Mesothelial cell of epicardium (in vitro differentiated cells): Measurements from ENCODE around the gene AGO3. TPM values are rescaled to one million over a fixed set of nuclear protein-coding genes. Genes with fewer than 3 reads are reported as not detected.
"Not testable (repeated sequence)": the region's sequence is repeated elsewhere in the genome, so short reads cannot be mapped to it uniquely, and the experiment has no call there.

Experiments
- DNase-seq, 2 experiments: peaks; one replicate each; pipeline ENCODE4 v3.0.0; 2021; ENCODE audit warnings: low spot score in 2 of 2; ENCODE audit not compliant: unreplicated experiment in 2 of 2
- H3K27ac Mint-ChIP-seq: 2 replicates; pipeline ENCODE4 v1.8.0; 2021; ENCODE audit warnings: mixed read lengths
- H3K27me3 Mint-ChIP-seq: 2 replicates; pipeline ENCODE4 v1.8.0; 2021; ENCODE audit warnings: low read depth, mixed read lengths
- H3K36me3 Mint-ChIP-seq: 2 replicates; pipeline ENCODE4 v1.8.0; 2021; ENCODE audit warnings: mixed read lengths
- H3K4me1 Mint-ChIP-seq: 2 replicates; pipeline ENCODE4 v1.8.0; 2021; ENCODE audit warnings: mixed read lengths
- H3K4me3 Mint-ChIP-seq: 2 replicates; pipeline ENCODE4 v1.8.0; 2021; ENCODE audit warnings: mild to moderate bottlenecking, moderate library complexity, mixed read lengths
- H3K9me3 Mint-ChIP-seq: 2 replicates; pipeline ENCODE4 v1.8.0; 2021; ENCODE audit warnings: mixed read lengths
- total RNA-seq: library from RNA; stranded (reverse); gene quantifications from 3 replicates; pipeline ENCODE4 v1.2.1, GENCODE V29; 2021
- TF ChIP-seq, protein P1 (sequence below): fragments of 200-600 bp; sonication (generic); IDR thresholded peaks from one replicate; pipeline ENCODE4 v1.5.0; 2021; ENCODE audit warnings: antibody characterized with exemption; ENCODE audit not compliant: unreplicated experiment

AGO3 gene
- total RNA-seq, 1 donor from 2014 or later: 52.2 TPM

GRCh38 chr1:36014722-36015220 lies 83.9 kb downstream of the AGO3 start:
- H3K27ac Mint-ChIP-seq: no peak overlapping the region

DNA sequence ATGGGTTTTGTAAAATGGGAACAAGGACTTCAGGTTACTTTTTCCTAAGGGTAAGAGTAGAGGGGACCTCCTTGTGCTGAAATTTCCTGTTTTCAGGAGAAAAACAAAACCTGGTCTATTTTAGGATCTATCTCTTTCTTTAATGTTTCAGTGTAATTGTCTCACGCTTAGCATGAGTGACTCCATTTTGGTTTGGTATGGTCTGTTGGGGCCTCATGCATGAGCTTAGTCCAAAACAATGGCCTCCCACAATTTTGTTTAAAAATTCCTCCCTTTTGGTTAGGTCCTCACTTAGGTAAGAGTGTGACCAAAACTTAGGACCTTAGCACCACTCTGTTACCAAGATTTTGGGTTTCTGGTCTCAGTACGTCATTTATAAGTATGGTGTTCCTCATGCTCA lies 85.8 kb downstream of the AGO3 start:
- no peak overlapping the region for H3K27ac Mint-ChIP-seq
- no peaks in the 10 kb centered on the region for H3K9me3 Mint-ChIP-seq
- H3K4me3 Mint-ChIP-seq: no peak overlapping the region
- TF ChIP-seq, protein P1, sequence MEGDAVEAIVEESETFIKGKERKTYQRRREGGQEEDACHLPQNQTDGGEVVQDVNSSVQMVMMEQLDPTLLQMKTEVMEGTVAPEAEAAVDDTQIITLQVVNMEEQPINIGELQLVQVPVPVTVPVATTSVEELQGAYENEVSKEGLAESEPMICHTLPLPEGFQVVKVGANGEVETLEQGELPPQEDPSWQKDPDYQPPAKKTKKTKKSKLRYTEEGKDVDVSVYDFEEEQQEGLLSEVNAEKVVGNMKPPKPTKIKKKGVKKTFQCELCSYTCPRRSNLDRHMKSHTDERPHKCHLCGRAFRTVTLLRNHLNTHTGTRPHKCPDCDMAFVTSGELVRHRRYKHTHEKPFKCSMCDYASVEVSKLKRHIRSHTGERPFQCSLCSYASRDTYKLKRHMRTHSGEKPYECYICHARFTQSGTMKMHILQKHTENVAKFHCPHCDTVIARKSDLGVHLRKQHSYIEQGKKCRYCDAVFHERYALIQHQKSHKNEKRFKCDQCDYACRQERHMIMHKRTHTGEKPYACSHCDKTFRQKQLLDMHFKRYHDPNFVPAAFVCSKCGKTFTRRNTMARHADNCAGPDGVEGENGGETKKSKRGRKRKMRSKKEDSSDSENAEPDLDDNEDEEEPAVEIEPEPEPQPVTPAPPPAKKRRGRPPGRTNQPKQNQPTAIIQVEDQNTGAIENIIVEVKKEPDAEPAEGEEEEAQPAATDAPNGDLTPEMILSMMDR: no peak
- no peaks in the 10 kb centered on the region for H3K4me1 Mint-ChIP-seq
- peaks cover 38% of the 10 kb centered on the region for H3K36me3 Mint-ChIP-seq
- H3K27me3 Mint-ChIP-seq: no peaks in the 10 kb centered on the region
- no peak for DNase-seq

More at GRCh38 chr1:36014722-36015220, 83.9 kb downstream of the AGO3 start:
- DNase-seq: no peak
- Mint-ChIP-seq H3K36me3 (peaks cover 33% of the 10 kb centered on the region), H3K9me3 (no peaks in the 10 kb centered on the region), H3K27me3 (no peaks in the 10 kb centered on the region), H3K4me3 (no peak overlapping the region), H3K4me1 (no peaks in the 10 kb centered on the region)
- TF ChIP-seq, protein P1: no peak

DNA sequence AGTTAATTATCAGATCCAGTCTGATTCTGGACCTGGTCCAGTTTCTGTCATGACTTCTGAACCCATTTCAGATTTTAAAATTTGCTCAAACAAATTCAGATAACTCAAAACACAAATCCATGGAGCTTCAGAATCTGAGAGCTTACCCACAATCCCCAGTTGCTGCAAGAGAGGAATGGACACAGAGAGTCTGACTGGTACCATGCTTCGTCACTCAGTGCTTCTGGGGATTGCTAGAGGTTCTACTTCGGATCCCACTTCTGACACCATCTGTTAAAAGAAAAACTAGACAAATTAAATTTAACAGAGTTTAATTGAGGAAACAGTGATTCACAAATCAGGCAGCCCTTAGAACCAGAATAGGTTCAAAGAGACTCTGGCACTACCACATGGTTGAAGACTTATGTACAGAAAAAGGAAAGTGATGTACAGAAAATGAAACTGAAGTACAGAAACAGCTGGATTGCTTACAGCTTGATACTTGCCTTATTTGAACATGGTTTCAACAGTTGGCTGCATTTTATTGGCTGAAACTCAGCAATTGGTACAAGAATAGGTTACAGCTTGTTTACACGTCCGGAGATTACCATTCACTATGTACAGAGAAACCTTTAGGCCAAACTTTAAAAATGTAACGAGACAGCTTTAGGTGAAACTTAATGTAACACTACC lies 92.3 kb downstream of the AGO3 start:
- peaks cover 3% of the 10 kb centered on the region for H3K4me1 Mint-ChIP-seq
- TF ChIP-seq, protein P1: no peak
- no peak overlapping the region for H3K4me3 Mint-ChIP-seq
- DNase-seq: no peak
- H3K9me3 Mint-ChIP-seq: no peaks in the 10 kb centered on the region
- H3K36me3 Mint-ChIP-seq: peaks cover 53% of the 10 kb centered on the region
- H3K27me3 Mint-ChIP-seq: no peaks in the 10 kb centered on the region
- H3K27ac Mint-ChIP-seq: no peak overlapping the region

- H3K9me3 Mint-ChIP-seq, H3K4me1 Mint-ChIP-seq, H3K27me3 Mint-ChIP-seq, DNase-seq, H3K4me3 Mint-ChIP-seq, H3K27ac Mint-ChIP-seq: not testable (repeated sequence)
- peaks cover 53% of the 10 kb centered on the region for H3K36me3 Mint-ChIP-seq
Observed at GRCh38 chr1:36024024-36024423, 93.1 kb downstream of the AGO3 start.

DNA sequence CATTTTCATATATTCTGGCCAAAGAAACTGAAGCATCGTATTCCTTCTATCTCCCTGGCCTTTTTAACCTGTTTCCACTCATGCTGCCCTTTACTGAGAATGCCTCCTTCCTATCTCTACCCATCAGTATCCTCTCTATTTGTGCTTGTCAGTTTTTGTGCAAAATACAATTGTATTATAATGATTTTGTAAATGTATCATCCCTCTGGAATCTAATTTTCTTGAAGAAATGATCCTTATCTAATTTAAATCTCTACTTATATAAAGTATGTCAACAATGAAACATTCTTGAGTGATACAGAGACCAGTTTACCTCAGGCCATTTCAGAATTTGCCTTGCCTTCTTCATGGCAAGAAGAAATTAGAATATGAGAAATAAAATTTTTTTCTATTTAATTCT lies 93.9 kb downstream of the AGO3 start:
- TF ChIP-seq, protein P1: no peak
- Mint-ChIP-seq H3K9me3 (peaks cover 3% of the 10 kb centered on the region), H3K4me1 (peaks cover 3% of the 10 kb centered on the region), H3K4me3 (no peak overlapping the region), H3K27ac (no peak overlapping the region), H3K27me3 (no peaks in the 10 kb centered on the region), H3K36me3 (peaks cover 52% of the 10 kb centered on the region)
- DNase-seq: no peak

DNA sequence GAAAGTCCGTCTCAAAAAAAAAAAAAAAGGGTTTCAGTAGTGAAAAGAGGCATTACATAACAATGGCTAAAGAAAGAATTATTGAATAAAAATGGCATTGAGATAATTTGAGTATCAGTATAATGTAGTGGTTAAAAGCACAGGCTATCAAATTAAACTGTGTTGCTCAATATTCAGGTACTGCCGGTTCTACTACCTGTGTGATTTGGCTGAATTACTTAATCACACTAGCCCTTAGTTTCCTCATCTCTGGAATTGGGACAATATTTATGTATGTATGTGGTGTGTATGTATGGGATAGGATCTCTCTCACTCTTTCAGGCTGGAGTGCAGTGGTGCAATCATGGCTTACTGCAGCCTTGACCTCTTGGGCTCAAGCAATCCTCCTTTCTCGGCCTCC lies 96.9 kb downstream of the AGO3 start:
- Mint-ChIP-seq H3K9me3 (peaks cover 13% of the 10 kb centered on the region), H3K4me3 (no peak overlapping the region), H3K27me3 (no peaks in the 10 kb centered on the region), H3K4me1 (peaks cover 3% of the 10 kb centered on the region), H3K36me3 (peaks cover 61% of the 10 kb centered on the region), H3K27ac (no peak overlapping the region)
- TF ChIP-seq, protein P1: no peak
- DNase-seq: no peak
